Esophagus muscularis mucosa (tissue), 4 donors: ENCODE results near the gene PCBP3. TPM values are rescaled to one million over a fixed set of nuclear protein-coding genes. Genes with fewer than 3 reads are reported as not detected.

Experiments
- DNase-seq: peaks from one replicate; pipeline ENCODE4 v3.0.0-alpha.2; 2017; ENCODE audit errors: extremely low spot score
- H3K27ac ChIP-seq, 4 donors: fragments of 200-600 bp; sonication (generic); replicated peaks in 1 of 4; 1 replicate in 3 of 4; 2 replicates in 1 of 4; pipeline ENCODE4 v1.5.1; 2016 to 2019; ENCODE audit warnings: mild to moderate bottlenecking in 1 of 4
- H3K27me3 ChIP-seq, 4 donors: fragments of 200-600 bp; sonication (generic); one replicate each; pipeline versions ENCODE4 v1.5.1 to v1.6.0; 2016 to 2019
- H3K36me3 ChIP-seq, 4 donors: fragments of 200-600 bp; sonication (generic); one replicate each; pipeline ENCODE4 v1.5.1; 2016 to 2019
- H3K4me1 ChIP-seq, 4 donors: fragments of 200-600 bp; sonication (generic); one replicate each; pipeline ENCODE4 v1.5.1; 2016 to 2019
- H3K4me3 ChIP-seq, 4 donors: fragments of 200-600 bp; sonication (generic); 1 replicate in 2 of 4; 2 replicates in 2 of 4; pipeline ENCODE4 v1.5.1; 2016 to 2019; ENCODE audit warnings: mild to moderate bottlenecking in 4 of 4, moderate library complexity in 1 of 4
- H3K9me3 ChIP-seq, 4 donors: fragments of 200-600 bp; sonication (generic); 1 replicate in 3 of 4; 2 replicates in 1 of 4; pipeline ENCODE4 v1.5.1; 2016 to 2019
- CTCF ChIP-seq, 3 experiments: fragments of 200-600 bp in 2 of 3; fragments of 450-650 bp in 1 of 3; sonication (generic) in 2 of 3; IDR thresholded peaks; one replicate each; pipeline ENCODE4 v1.5.1; 2017 to 2019; ENCODE audit warnings: antibody characterized with exemption in 3 of 3, mild to moderate bottlenecking in 2 of 3, moderate library complexity in 1 of 3
- EP300 ChIP-seq: sonication (generic); formaldehyde crosslinking; IDR thresholded peaks from one replicate; pipeline ENCODE4 v1.6.1; 2017; ENCODE audit warnings: antibody characterized with exemption
- POLR2A ChIP-seq: fragments of 450-650 bp; IDR thresholded peaks from one replicate; pipeline ENCODE4 v1.6.1; 2017; ENCODE audit warnings: antibody characterized with exemption, moderate library complexity, mild to moderate bottlenecking, low read depth
- POLR2AphosphoS5 ChIP-seq, 2 donors: sonication (generic); formaldehyde crosslinking; IDR thresholded peaks; one replicate each; pipeline ENCODE4 v1.6.1; 2017; ENCODE audit warnings: antibody characterized with exemption in 2 of 2
- WGBS: methylation state at CpG from one replicate; pipeline ENCODE4 v1.1.5; 2018; 5-methylcytosine and 5-hydroxymethylcytosine counted together
- intact Hi-C: fragments of 100-400 bp; cut with DNase I; formaldehyde crosslinking; loops from one replicate; pipeline ENCODE4 v1.15.1; 2023
- total RNA-seq, 4 donors: library from RNA; depleted of rRNA; stranded (reverse); fragments of >200 nt; gene quantifications; one replicate each; pipeline versions ENCODE4 v1.1.0 to v1.2.1, GENCODE V29; 2016

Gene PCBP3
- total RNA-seq, 4 donors from 2014 or later: 7.5 to 9.2 (median 8.1) TPM

- Histone ChIP-seq H3K4me3 (no peak overlapping the region), H3K9me3 (no peaks in the 10 kb centered on the region), H3K27me3 (peaks cover 0 to 4% (median 0%) of the 10 kb centered on the region in 4 donors), H3K4me1 (no peaks in the 10 kb centered on the region), H3K36me3 (no peaks in the 10 kb centered on the region), H3K27ac (no peak overlapping the region)
- intact Hi-C loops: no loop called here
- DNase-seq: no peak
- WGBS: 91% methylated on average over 20 of the region's 27 CpGs
- TF ChIP-seq EP300: no peak
- TF ChIP-seq POLR2A: no peak
- no peak for TF ChIP-seq CTCF (IDR thresholded peaks at IDR 0.05)
- TF ChIP-seq POLR2AphosphoS5 (IDR thresholded peaks at IDR 0.05): no peak
These were observed 221.7 kb downstream of the PCBP3 start for GRCh38 chr21:45865106-45865835.

- DNase-seq: no peak
- WGBS: 81% methylated on average over 9 of the region's 11 CpGs
- Histone ChIP-seq H3K36me3 (no peaks in the 10 kb centered on the region), H3K27me3 (peaks cover 0 to 4% (median 0%) of the 10 kb centered on the region in 4 donors), H3K4me3 (no peak overlapping the region), H3K9me3 (no peaks in the 10 kb centered on the region), H3K4me1 (no peaks in the 10 kb centered on the region), H3K27ac (no peak overlapping the region)
- intact Hi-C loops: no loop called here
- no peak for TF ChIP-seq POLR2A
- TF ChIP-seq POLR2AphosphoS5 (IDR thresholded peaks at IDR 0.05): no peak
- no peak for TF ChIP-seq CTCF (IDR thresholded peaks at IDR 0.05)
- TF ChIP-seq EP300: no peak
These were observed 223.0 kb downstream of the PCBP3 start for GRCh38 chr21:45866551-45866950.

- Histone ChIP-seq H3K4me1 (no peaks in the 10 kb centered on the region), H3K4me3 (no peak overlapping the region), H3K27ac (no peak overlapping the region), H3K9me3 (no peaks in the 10 kb centered on the region), H3K36me3 (no peaks in the 10 kb centered on the region), H3K27me3 (peaks cover 0 to 8% (median 0%) of the 10 kb centered on the region in 4 donors)
- TF ChIP-seq POLR2AphosphoS5 (IDR thresholded peaks at IDR 0.05): no peak
- TF ChIP-seq POLR2A: no peak
- no peak for TF ChIP-seq CTCF (IDR thresholded peaks at IDR 0.05)
- TF ChIP-seq EP300: no peak
- intact Hi-C loops: no loop called here
- DNase-seq: no peak
- 84% methylated on average over 33 of the region's 43 CpGs for WGBS
These were observed 223.6 kb downstream of the PCBP3 start for GRCh38 chr21:45867041-45867666.

- no peaks in the 10 kb centered on the region for H3K4me1 ChIP-seq
- H3K9me3 ChIP-seq: no peaks in the 10 kb centered on the region
- DNase-seq: no peak
- intact Hi-C loops: no loop called here
- H3K27me3 ChIP-seq: peaks cover 0 to 8% (median 0%) of the 10 kb centered on the region in 4 donors
- H3K36me3 ChIP-seq: no peaks in the 10 kb centered on the region
- H3K27ac ChIP-seq: no peak overlapping the region
- no peak overlapping the region for H3K4me3 ChIP-seq
- 77% methylated on average over 20 of the region's 22 CpGs for WGBS
- TF ChIP-seq POLR2A (no peak), CTCF (IDR thresholded peaks at IDR 0.05) (no peak), EP300 (no peak), POLR2AphosphoS5 (IDR thresholded peaks at IDR 0.05) (no peak)
These were observed 224.2 kb downstream of the PCBP3 start for GRCh38 chr21:45867671-45868081.
